Heart right ventricle (tissue), 16 donors: ENCODE data around the gene DTNA. TPM values are rescaled to one million over a fixed set of nuclear protein-coding genes. Genes with fewer than 3 reads are reported as not detected.
A peak's percentile ranks its signal among the peaks of the same experiment; 100 is the strongest.

Experiments
- ATAC-seq, 8 donors: fragments of 200-7000 bp; cut with Tn5 transposase; one replicate each; pipeline ENCODE4 v1.9.1; 2020; ENCODE audit warnings: mild to moderate bottlenecking in 8 of 8, moderate library complexity in 8 of 8, moderate number of reproducible peaks in 1 of 8
- DNase-seq, 2 donors: peaks; one replicate each; pipeline ENCODE4 v3.0.0-alpha.2; 2020
- H3K27ac ChIP-seq, 10 donors: fragments of 200-600 bp; sonication (generic) in 2 of 10; one replicate each; pipeline versions ENCODE4 v1.5.0 to v1.8.0; 2020 to 2022; ENCODE audit warnings: mild to moderate bottlenecking in 3 of 10
- H3K27me3 ChIP-seq, 7 donors: fragments of 200-600 bp; one replicate each; pipeline ENCODE4 v1.8.0; 2021 to 2022; ENCODE audit warnings: mild to moderate bottlenecking in 2 of 7
- H3K36me3 ChIP-seq, 9 donors: fragments of 200-600 bp; sonication (generic) in 1 of 9; one replicate each; pipeline versions ENCODE4 v1.5.0 to v1.8.0; 2020 to 2022; ENCODE audit warnings: mild to moderate bottlenecking in 2 of 9
- H3K4me1 ChIP-seq, 9 donors: fragments of 200-600 bp; sonication (generic) in 1 of 9; one replicate each; pipeline versions ENCODE4 v1.5.0 to v1.8.0; 2020 to 2022; ENCODE audit warnings: mild to moderate bottlenecking in 4 of 9
- H3K4me3 ChIP-seq, 10 donors: fragments of 200-600 bp; sonication (generic) in 2 of 10; one replicate each; pipeline versions ENCODE4 v1.5.0 to v1.8.0; 2020 to 2022; ENCODE audit warnings: mild to moderate bottlenecking in 7 of 10, moderate library complexity in 2 of 10
- H3K9me3 ChIP-seq, 11 donors: fragments of 200-600 bp in 10 of 11; sonication (generic) in 2 of 11; one replicate each; pipeline versions ENCODE4 v1.5.0 to v1.8.0; 2013 to 2022; ENCODE audit warnings: mild to moderate bottlenecking in 2 of 11, control low read depth in 1 of 11, moderate library complexity in 1 of 11
- CTCF ChIP-seq, 9 donors: fragments of 200-600 bp; sonication (generic) in 2 of 9; IDR thresholded peaks; one replicate each; pipeline versions ENCODE4 v1.5.0 to v1.8.0; 2021 to 2022; ENCODE audit warnings: antibody characterized with exemption in 9 of 9, mild to moderate bottlenecking in 5 of 9, moderate library complexity in 1 of 9
- WGBS, 2 donors: extraction: QIAGEN DNeasy Blood & Tissue Kit; methylation state at CpG; one replicate each; pipeline ENCODE4 v1.1.7; 2013; ENCODE audit warnings: inconsistent platforms in 1 of 2; 5-methylcytosine and 5-hydroxymethylcytosine counted together
- intact Hi-C, 10 donors: fragments of 100-400 bp; cut with DNase I; formaldehyde crosslinking; loops; one replicate each; pipeline versions ENCODE4 v1.11.1 to v1.14.2; 2022
- polyA plus RNA-seq, 2 donors: library from polyadenylated mRNA; stranded (reverse); fragments of 200-250 nt; gene quantifications; one replicate each; pipeline ENCODE4 v1.2.3, GENCODE V29; 2013
- total RNA-seq, 10 donors: library from RNA; stranded (reverse); fragmentation: NEBNext Ultra II Directional in 3 of 10; extraction: Animal tissue kit (Norgen Biotek cat#: 25700) in 3 of 10; gene quantifications; one replicate each; pipeline versions ENCODE4 v1.2.1 to v1.2.4, GENCODE V29; 2021 to 2023
- donor health status: Arrhythmogenic right ventricular cardiomyopathy.
- donor health status: ischemic (EF 13 %, LVEDD 7.1; RV severe dilation, severe dysfunction).
- donor health status: healthy with polysubstance abuse.
- donor health status: DM: no; HTN: yes; CAD: no.
- donor health status: DM: no; HTN: no; CAD: no.
- donor health status: ischemic (EF 25% LVEDD 6.9; RV normal size, moderate dysfunction).
- donor health status: ischemic (EF 25% LVEDD 5.7; RV mildly dilated, moderate dysfunction).
- donor health status: healthy.
- donor health status: DM: yes; HTN: yes; CAD: no.
- donor health status: Ischemic cardiomyopathy.
- donor health status: ischemic (EF 35%, LVEDD 5.7; RV mildly dilated, moderate dysfunction).
- donor health status: nonischemic (EF 11% LVEDD 7.7; RV severe dilation, severe dysfunction).
- donor health status: DM: yes; HTN: yes; CAD: no.
- donor health status: PGD.
- donor health status: ischemic (EF 29% LVEDD 5.4; RV normal size, mild dysfunction).
- donor health status: nonischemic (EF 23%, LVEDD 6.1; RV moderate dilation, normal function).

DTNA gene
- total and polyA plus RNA-seq, 12 donors: 65.4 to 198 (median 179) TPM

GRCh38 chr18:34872066-34872465, 162.0 kb downstream of the DTNA start:
- Histone ChIP-seq H3K27ac (no peak overlapping the region), H3K9me3 (no peaks in the 10 kb centered on the region), H3K27me3 (no peaks in the 10 kb centered on the region), H3K36me3 (peaks cover 0 to 5% (median 0%) of the 10 kb centered on the region in 9 donors), H3K4me1 (peaks cover 0 to 21% (median 8%) of the 10 kb centered on the region in 9 donors), H3K4me3 (no peak overlapping the region)
- ATAC-seq (peak in 1 of 8 donors; percentile 40), DNase-seq (no peak)
- TF ChIP-seq CTCF (IDR thresholded peaks at IDR 0.05): no peak
- intact Hi-C loops: no loop called here
- 79 to 93% methylated on average over 1 of the region's 1 CpG for WGBS, 2 donors

GRCh38 chr18:34873986-34874580, 164.0 kb downstream of the DTNA start:
- TF ChIP-seq CTCF (IDR thresholded peaks at IDR 0.05): no peak
- Histone ChIP-seq H3K9me3 (no peaks in the 10 kb centered on the region), H3K27ac (no peak overlapping the region), H3K36me3 (peaks cover 0 to 18% (median 0%) of the 10 kb centered on the region in 9 donors), H3K4me3 (no peak overlapping the region), H3K27me3 (no peaks in the 10 kb centered on the region), H3K4me1 (peaks cover 0 to 6% (median 0%) of the 10 kb centered on the region in 9 donors)
- ATAC-seq (no peak), DNase-seq (no peak)
- intact Hi-C loops: no loop called here
- 95% methylated on average over 2 of the region's 2 CpGs for WGBS, 2 donors

GRCh38 chr18:34875150-34875549, 165.1 kb downstream of the DTNA start:
- 96 to 97% methylated on average over 7 of the region's 7 CpGs for WGBS, 2 donors
- intact Hi-C loops: no loop called here
- H3K4me1 ChIP-seq: peaks cover 0 to 14% (median 0%) of the 10 kb centered on the region in 9 donors
- peaks cover 0 to 27% (median 0%) of the 10 kb centered on the region in 9 donors for H3K36me3 ChIP-seq
- no peaks in the 10 kb centered on the region for H3K27me3 ChIP-seq
- no peak for DNase-seq
- H3K27ac ChIP-seq: no peak overlapping the region
- H3K4me3 ChIP-seq: no peak overlapping the region
- ATAC-seq: no peak
- no peak for TF ChIP-seq CTCF (IDR thresholded peaks at IDR 0.05)
- H3K9me3 ChIP-seq: no peaks in the 10 kb centered on the region

GRCh38 chr18:34880403-34880802, 170.3 kb downstream of the DTNA start:
- 67% methylated on average over 1 of the region's 1 CpG for WGBS, 2 donors
- H3K9me3 ChIP-seq: no peaks in the 10 kb centered on the region
- ATAC-seq: peak in 6 of 8 donors; percentile 47 to 57 (median 53)
- TF ChIP-seq CTCF (IDR thresholded peaks at IDR 0.05): no peak
- peak overlapping the region; percentile 17 to 81 (median 66) for H3K27ac ChIP-seq
- H3K4me1 ChIP-seq: peaks cover 0 to 25% (median 11%) of the 10 kb centered on the region in 9 donors
- no peak overlapping the region for H3K4me3 ChIP-seq
- intact Hi-C loops: loop anchor here in 5 of 10 donors (2.0 to 10.0 kb wide), 5 partner anchors 20 to 264 kb away; no protein-coding TSS in a partner anchor
- no peaks in the 10 kb centered on the region for H3K27me3 ChIP-seq
- no peak for DNase-seq
- peaks cover 0 to 55% (median 0%) of the 10 kb centered on the region in 9 donors for H3K36me3 ChIP-seq
